ENCODE results near the gene STAT3.
"Not testable (repeated sequence)": the region's sequence is repeated elsewhere in the genome, so short reads cannot be mapped to it uniquely, and the experiment has no call there.

The STAT3 gene

DNA sequence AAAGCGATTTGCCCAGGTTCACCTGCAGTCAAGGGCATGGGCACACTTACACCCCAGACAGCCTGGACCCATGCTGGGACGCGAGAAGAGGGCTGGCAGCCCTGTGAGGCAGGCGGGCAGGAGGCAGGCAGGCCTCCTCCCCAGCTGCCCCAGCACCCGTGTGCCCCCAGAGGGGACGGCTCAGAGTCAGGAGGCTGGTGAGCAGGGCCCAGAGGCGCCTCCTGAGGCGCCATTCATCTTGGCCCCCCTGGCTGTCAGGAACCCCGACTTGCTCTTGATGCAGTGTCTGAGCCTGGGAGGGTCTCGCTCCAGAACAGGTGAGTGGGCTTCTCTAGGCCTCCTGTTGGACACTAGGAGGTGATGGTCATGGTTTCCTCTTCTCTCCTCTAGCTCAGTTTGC, 88.9 kb downstream of the STAT3 start:
- H4K8ac ChIP-seq (ENCODE audit: low read length); DNase-seq; H2AFZ ChIP-seq (ENCODE audit: low read depth, low read length); H3K4me1 ChIP-seq (ENCODE audit: control insufficient read depth, insufficient read depth, low read depth, low read length); H3K27ac ChIP-seq (ENCODE audit: low read length, poor library complexity, severe bottlenecking); H4K91ac ChIP-seq (ENCODE audit: low read length); H2BK12ac ChIP-seq (ENCODE audit: low read length in 2 of 2); H2BK120ac ChIP-seq (ENCODE audit: low read depth, low read length); H3K27me3 ChIP-seq (ENCODE audit: control insufficient read depth in 1 of 2, insufficient read depth in 1 of 2, low read length in 2 of 2); H2BK15ac ChIP-seq (ENCODE audit: low read depth, poor library complexity, severe bottlenecking); H3K4ac ChIP-seq (ENCODE audit: low read depth in 1 of 2, low read length in 2 of 2); H3K4me3 ChIP-seq (ENCODE audit: insufficient read depth in 1 of 2, low read depth in 1 of 2, low read length in 2 of 2); H3K14ac ChIP-seq (ENCODE audit: low read length in 2 of 2); H3K9me3 ChIP-seq (ENCODE audit: control insufficient read depth, low read length); H3K79me1 ChIP-seq (replicated peaks; ENCODE audit: low read length, poor library complexity, severe bottlenecking); H3K23ac ChIP-seq (ENCODE audit: low read length in 2 of 2); H3K18ac ChIP-seq (ENCODE audit: low read depth in 1 of 2, low read length in 2 of 2); H2AK5ac ChIP-seq (ENCODE audit: low read length, severe bottlenecking); H3K9ac ChIP-seq (ENCODE audit: low read length); H3K4me2 ChIP-seq (ENCODE audit: low read length, poor library complexity, severe bottlenecking); H2BK5ac ChIP-seq (ENCODE audit: low read depth, low read length, poor library complexity, severe bottlenecking): not testable (repeated sequence)
- 97% methylated on average over 10 of the region's 10 CpGs for WGBS
- peaks cover 9 to 57% of the 10 kb centered on the region in 2 experiments for H3K36me3 ChIP-seq (ENCODE audit: control insufficient read depth in 1 of 2, insufficient read depth in 2 of 2, low read depth in 1 of 2, low read length in 2 of 2)

DNA sequence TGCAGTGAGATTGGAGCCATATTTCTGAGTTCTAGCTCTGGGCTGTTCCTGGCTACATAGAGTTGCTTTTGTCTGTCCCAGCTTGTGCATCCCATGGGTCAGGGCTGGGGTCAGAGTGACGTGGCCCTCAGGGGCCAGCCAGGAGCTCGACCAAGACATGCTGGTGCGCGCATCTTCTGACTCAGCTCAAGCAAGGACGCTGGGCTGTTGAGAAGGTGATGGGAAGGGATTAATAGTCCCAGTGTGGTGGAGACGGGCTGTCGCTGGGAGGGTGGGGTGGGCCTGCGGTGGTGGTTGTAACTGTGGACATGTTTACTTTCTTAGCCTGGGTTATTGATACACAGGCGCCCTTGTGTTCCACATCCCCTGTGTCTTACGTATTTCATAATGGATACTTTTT, 90.5 kb downstream of the STAT3 start:
- not testable (repeated sequence) for H2AK5ac ChIP-seq (ENCODE audit: low read length, severe bottlenecking); H3K23ac ChIP-seq (ENCODE audit: low read length in 2 of 2); H3K27me3 ChIP-seq (ENCODE audit: control insufficient read depth in 1 of 2, insufficient read depth in 1 of 2, low read length in 2 of 2); H4K8ac ChIP-seq (ENCODE audit: low read length); H3K14ac ChIP-seq (ENCODE audit: low read length in 2 of 2); H3K4me2 ChIP-seq (ENCODE audit: low read length, poor library complexity, severe bottlenecking); H3K4ac ChIP-seq (ENCODE audit: low read depth in 1 of 2, low read length in 2 of 2); H3K27ac ChIP-seq (ENCODE audit: low read length, poor library complexity, severe bottlenecking); H2AFZ ChIP-seq (ENCODE audit: low read depth, low read length); H2BK5ac ChIP-seq (ENCODE audit: low read depth, low read length, poor library complexity, severe bottlenecking); H2BK15ac ChIP-seq (ENCODE audit: low read depth, poor library complexity, severe bottlenecking); H3K9ac ChIP-seq (ENCODE audit: low read length); H3K9me3 ChIP-seq (ENCODE audit: control insufficient read depth, low read length); H3K4me1 ChIP-seq (ENCODE audit: control insufficient read depth, insufficient read depth, low read depth, low read length); H4K91ac ChIP-seq (ENCODE audit: low read length); H2BK120ac ChIP-seq (ENCODE audit: low read depth, low read length); H2BK12ac ChIP-seq (ENCODE audit: low read length in 2 of 2); DNase-seq; H3K4me3 ChIP-seq (ENCODE audit: insufficient read depth in 1 of 2, low read depth in 1 of 2, low read length in 2 of 2); H3K18ac ChIP-seq (ENCODE audit: low read depth in 1 of 2, low read length in 2 of 2); H3K79me1 ChIP-seq (replicated peaks; ENCODE audit: low read length, poor library complexity, severe bottlenecking)
- WGBS: 95% methylated on average over 8 of the region's 10 CpGs
- H3K36me3 ChIP-seq (ENCODE audit: control insufficient read depth in 1 of 2, insufficient read depth in 2 of 2, low read depth in 1 of 2, low read length in 2 of 2): peaks cover 5 to 47% of the 10 kb centered on the region in 2 experiments

DNA sequence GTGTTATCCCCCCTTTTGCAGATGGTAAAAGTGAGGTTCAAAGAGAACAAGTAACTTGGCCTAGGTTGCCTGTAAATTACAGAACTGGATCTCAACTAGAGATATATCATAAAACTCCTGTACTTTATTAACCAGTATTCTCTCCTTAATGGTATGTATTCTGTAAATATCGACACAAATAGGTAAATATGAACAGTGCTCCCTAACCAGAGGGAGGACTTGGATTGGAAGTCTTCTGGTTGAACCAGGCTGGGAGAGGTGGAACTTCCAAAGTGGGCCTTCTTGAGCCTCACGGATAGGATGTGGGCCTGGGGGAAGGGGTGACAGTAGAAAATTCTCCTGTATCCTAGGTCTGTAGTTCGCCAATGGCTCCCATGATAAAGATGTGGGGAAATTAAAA, 92.2 kb downstream of the STAT3 start:
- Histone ChIP-seq H3K79me1 (replicated peaks; ENCODE audit: low read length, poor library complexity, severe bottlenecking) (no peaks in the 10 kb centered on the region), H3K36me3 (ENCODE audit: control insufficient read depth in 1 of 2, insufficient read depth in 2 of 2, low read depth in 1 of 2, low read length in 2 of 2) (peaks cover under 1 to 34% of the 10 kb centered on the region in 2 experiments), H3K4me1 (ENCODE audit: control insufficient read depth, insufficient read depth, low read depth, low read length) (peaks cover 4% of the 10 kb centered on the region), H3K23ac (ENCODE audit: low read length in 2 of 2) (no peak overlapping the region), H2AFZ (ENCODE audit: low read depth, low read length) (no peak overlapping the region), H2BK120ac (ENCODE audit: low read depth, low read length) (no peak overlapping the region), H4K8ac (ENCODE audit: low read length) (no peak overlapping the region), H2BK12ac (ENCODE audit: low read length in 2 of 2) (no peak overlapping the region), H3K27me3 (ENCODE audit: control insufficient read depth in 1 of 2, insufficient read depth in 1 of 2, low read length in 2 of 2) (no peaks in the 10 kb centered on the region), H2AK5ac (ENCODE audit: low read length, severe bottlenecking) (no peak overlapping the region), H3K18ac (ENCODE audit: low read depth in 1 of 2, low read length in 2 of 2) (no peak overlapping the region), H2BK15ac (ENCODE audit: low read depth, poor library complexity, severe bottlenecking) (no peak overlapping the region), H3K14ac (ENCODE audit: low read length in 2 of 2) (no peak overlapping the region), H2BK5ac (ENCODE audit: low read depth, low read length, poor library complexity, severe bottlenecking) (no peak overlapping the region), H3K9me3 (ENCODE audit: control insufficient read depth, low read length) (no peaks in the 10 kb centered on the region), H3K9ac (ENCODE audit: low read length) (no peak overlapping the region), H3K4ac (ENCODE audit: low read depth in 1 of 2, low read length in 2 of 2) (no peak overlapping the region), H3K4me3 (ENCODE audit: insufficient read depth in 1 of 2, low read depth in 1 of 2, low read length in 2 of 2) (no peak overlapping the region), H3K4me2 (ENCODE audit: low read length, poor library complexity, severe bottlenecking) (no peak overlapping the region), H4K91ac (ENCODE audit: low read length) (no peak overlapping the region), H3K27ac (ENCODE audit: low read length, poor library complexity, severe bottlenecking) (no peak overlapping the region)
- DNase-seq: no peak
- WGBS: 98% methylated on average over 2 of the region's 3 CpGs

DNA sequence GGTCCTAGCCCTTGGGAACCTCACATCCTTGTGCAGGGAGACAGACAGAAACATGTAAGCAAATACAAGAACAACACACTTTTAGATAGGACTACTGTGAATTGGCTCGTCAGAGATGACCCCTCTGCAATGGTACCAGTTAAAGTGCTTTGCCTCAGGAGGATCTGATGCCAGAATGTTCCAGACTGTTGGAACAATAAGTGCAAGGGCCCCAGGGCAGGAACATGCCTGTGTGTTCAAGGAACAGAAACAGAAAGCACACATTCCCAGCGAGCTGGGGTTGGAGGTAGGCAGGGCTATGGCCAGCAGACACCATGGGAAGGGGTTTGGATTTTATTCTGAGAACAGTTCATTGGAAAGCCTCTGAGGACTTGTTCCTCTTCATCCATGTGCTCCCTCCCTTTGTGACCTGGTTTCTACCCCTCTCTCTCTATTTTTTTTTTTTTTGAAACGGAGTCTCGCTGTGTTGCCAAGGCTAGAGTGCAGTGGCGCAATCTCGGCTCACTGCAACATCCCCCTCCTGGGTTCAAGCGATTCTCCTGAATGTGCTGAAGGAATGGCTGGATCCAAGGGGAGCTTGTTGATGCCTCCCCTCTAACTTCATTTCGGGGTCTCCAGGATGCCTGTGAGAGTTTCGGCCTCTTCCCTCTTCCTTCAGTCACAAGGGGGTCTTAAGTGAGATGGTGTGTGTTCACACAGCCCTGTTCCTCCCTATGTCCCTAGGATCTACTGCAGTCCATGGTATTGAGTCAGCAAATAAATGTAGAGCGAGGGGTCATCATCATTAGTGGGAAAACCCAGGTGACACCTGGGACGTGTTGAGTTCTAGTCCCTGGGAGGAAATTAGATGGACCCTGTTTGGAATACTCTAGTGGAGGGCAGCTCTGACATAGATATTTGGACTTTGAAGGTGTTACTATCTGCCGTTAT, 93.5 kb downstream of the STAT3 start:
- no peaks in the 10 kb centered on the region for H3K9me3 ChIP-seq (ENCODE audit: control insufficient read depth, low read length)
- H2BK5ac ChIP-seq (ENCODE audit: low read depth, low read length, poor library complexity, severe bottlenecking): no peak overlapping the region
- no peak overlapping the region for H3K4me2 ChIP-seq (ENCODE audit: low read length, poor library complexity, severe bottlenecking)
- no peak overlapping the region for H4K91ac ChIP-seq (ENCODE audit: low read length)
- peaks cover 4% of the 10 kb centered on the region for H3K4me1 ChIP-seq (ENCODE audit: control insufficient read depth, insufficient read depth, low read depth, low read length)
- no peak overlapping the region for H3K27ac ChIP-seq (ENCODE audit: low read length, poor library complexity, severe bottlenecking)
- 79% methylated on average over 6 of the region's 12 CpGs for WGBS
- no peaks in the 10 kb centered on the region for H3K27me3 ChIP-seq (ENCODE audit: control insufficient read depth in 1 of 2, insufficient read depth in 1 of 2, low read length in 2 of 2)
- H2AFZ ChIP-seq (ENCODE audit: low read depth, low read length): no peak overlapping the region
- no peak overlapping the region for H4K8ac ChIP-seq (ENCODE audit: low read length)
- DNase-seq: no peak
- H3K4ac ChIP-seq (ENCODE audit: low read depth in 1 of 2, low read length in 2 of 2): no peak overlapping the region
- H3K14ac ChIP-seq (ENCODE audit: low read length in 2 of 2): no peak overlapping the region
- H3K79me1 ChIP-seq (replicated peaks; ENCODE audit: low read length, poor library complexity, severe bottlenecking): no peaks in the 10 kb centered on the region
- no peak overlapping the region for H2AK5ac ChIP-seq (ENCODE audit: low read length, severe bottlenecking)
- H3K9ac ChIP-seq (ENCODE audit: low read length): no peak overlapping the region
- H3K18ac ChIP-seq (ENCODE audit: low read depth in 1 of 2, low read length in 2 of 2): no peak overlapping the region
- no peak overlapping the region for H3K4me3 ChIP-seq (ENCODE audit: insufficient read depth in 1 of 2, low read depth in 1 of 2, low read length in 2 of 2)
- no peak overlapping the region for H2BK15ac ChIP-seq (ENCODE audit: low read depth, poor library complexity, severe bottlenecking)
- peaks cover 0 to 31% of the 10 kb centered on the region in 2 experiments for H3K36me3 ChIP-seq (ENCODE audit: control insufficient read depth in 1 of 2, insufficient read depth in 2 of 2, low read depth in 1 of 2, low read length in 2 of 2)
- no peak overlapping the region for H2BK12ac ChIP-seq (ENCODE audit: low read length in 2 of 2)
- no peak overlapping the region for H2BK120ac ChIP-seq (ENCODE audit: low read depth, low read length)
- H3K23ac ChIP-seq (ENCODE audit: low read length in 2 of 2): no peak overlapping the region
